Measurements from ENCODE around the gene C7orf33.

- TF ChIP-seq POLR2A (IDR thresholded peaks at IDR 0.05), result no peak
- TF ChIP-seq CTCF (IDR thresholded peaks at IDR 0.05), result no peak
Measured at GRCh38 chr7:148657929-148658328, 67.4 kb downstream of the C7orf33 start.

All from lower leg skin (tissue), 3 donors.